ENCODE data around the gene EIF6. TPM values are rescaled to one million over a fixed set of nuclear protein-coding genes. Genes with fewer than 3 reads are reported as not detected.
A peak's percentile ranks its signal among the peaks of the same experiment; 100 is the strongest.

EIF6 gene
- polyA plus RNA-seq, 3 donors: 94.3 to 222 (median 190) TPM

DNA sequence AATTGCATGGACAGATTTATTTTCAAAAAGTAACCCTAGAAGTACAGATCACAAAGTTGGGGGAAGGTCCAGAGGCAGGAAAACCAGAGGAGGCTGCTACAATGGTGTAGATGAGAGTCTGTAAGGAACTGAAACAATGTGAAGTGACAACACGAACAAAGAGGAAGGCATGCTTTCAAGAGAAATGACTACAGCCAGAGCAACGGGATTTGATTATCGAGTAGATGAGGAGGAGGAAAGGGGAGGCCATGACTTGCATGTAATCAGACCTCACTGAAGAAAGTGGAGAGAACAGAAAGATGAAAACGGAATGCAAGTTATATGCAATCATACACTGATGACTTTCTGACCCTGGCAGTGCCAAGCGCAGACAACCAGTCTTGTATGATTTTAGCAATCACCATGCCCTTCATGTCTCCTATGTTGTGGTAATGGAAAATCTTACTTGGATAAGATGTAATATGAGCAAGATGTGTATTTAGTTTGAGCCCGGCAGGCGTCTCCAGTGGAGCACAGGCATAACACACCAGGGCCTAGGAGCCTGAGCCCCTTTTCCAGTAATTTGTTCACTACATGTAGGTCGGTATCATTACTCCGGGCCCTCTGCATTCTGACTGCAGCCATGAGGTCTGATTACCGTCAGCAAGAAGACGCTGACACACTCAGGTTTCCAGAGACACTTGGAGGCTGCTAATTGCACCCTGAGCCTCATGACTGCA, 41.6 kb upstream of the EIF6 start:
- Mint-ChIP-seq H3K4me3 (no peak overlapping the region), H3K9me3 (no peaks in the 10 kb centered on the region), H3K27me3 (ENCODE audit: low read depth in 3 of 3) (peaks cover 0 to 2% (median 0%) of the 10 kb centered on the region in 3 donors), H3K4me1 (peaks cover 28% of the 10 kb centered on the region), H3K36me3 (peaks cover 12% of the 10 kb centered on the region in 2 donors), H3K27ac (peak overlapping the region; percentile 48 to 80 (median 66))
- no peaks in the 10 kb centered on the region for H3K79me2 ChIP-seq (ENCODE audit: insufficient read depth, low read length)
- no peak overlapping the region for H3K4me3 ChIP-seq (replicated peaks in 1 of 3; ENCODE audit: low read depth in 2 of 3, low read length in 3 of 3)
- no peaks in the 10 kb centered on the region for H3K9me3 ChIP-seq (replicated peaks in 1 of 2; ENCODE audit: control insufficient read depth in 1 of 2, insufficient read depth in 1 of 2, low read length in 2 of 2)
- H4K20me1 ChIP-seq (ENCODE audit: insufficient read depth, low read length): no peaks in the 10 kb centered on the region
- no peak overlapping the region for H3K9ac ChIP-seq (ENCODE audit: insufficient read depth, low read length, poor library complexity, severe bottlenecking)
- H3K4me2 ChIP-seq (replicated peaks; ENCODE audit: extremely low read depth, low read length, poor library complexity, severe bottlenecking): no peak overlapping the region
- peak overlapping the region; percentile 22 for H2AFZ ChIP-seq (ENCODE audit: insufficient read depth, low read depth, low read length, poor library complexity, severe bottlenecking)
- intact Hi-C loops (cut with micrococcal nuclease): no loop called here
- WGBS (ENCODE audit: insufficient coverage): 62% methylated on average over 10 of the region's 11 CpGs
- TF ChIP-seq, protein P1, sequence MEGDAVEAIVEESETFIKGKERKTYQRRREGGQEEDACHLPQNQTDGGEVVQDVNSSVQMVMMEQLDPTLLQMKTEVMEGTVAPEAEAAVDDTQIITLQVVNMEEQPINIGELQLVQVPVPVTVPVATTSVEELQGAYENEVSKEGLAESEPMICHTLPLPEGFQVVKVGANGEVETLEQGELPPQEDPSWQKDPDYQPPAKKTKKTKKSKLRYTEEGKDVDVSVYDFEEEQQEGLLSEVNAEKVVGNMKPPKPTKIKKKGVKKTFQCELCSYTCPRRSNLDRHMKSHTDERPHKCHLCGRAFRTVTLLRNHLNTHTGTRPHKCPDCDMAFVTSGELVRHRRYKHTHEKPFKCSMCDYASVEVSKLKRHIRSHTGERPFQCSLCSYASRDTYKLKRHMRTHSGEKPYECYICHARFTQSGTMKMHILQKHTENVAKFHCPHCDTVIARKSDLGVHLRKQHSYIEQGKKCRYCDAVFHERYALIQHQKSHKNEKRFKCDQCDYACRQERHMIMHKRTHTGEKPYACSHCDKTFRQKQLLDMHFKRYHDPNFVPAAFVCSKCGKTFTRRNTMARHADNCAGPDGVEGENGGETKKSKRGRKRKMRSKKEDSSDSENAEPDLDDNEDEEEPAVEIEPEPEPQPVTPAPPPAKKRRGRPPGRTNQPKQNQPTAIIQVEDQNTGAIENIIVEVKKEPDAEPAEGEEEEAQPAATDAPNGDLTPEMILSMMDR (IDR thresholded peaks at IDR 0.05): no peak
- H3K36me3 ChIP-seq (replicated peaks in 1 of 2; ENCODE audit: control insufficient read depth in 1 of 2, insufficient read depth in 2 of 2, low read length in 2 of 2): peaks cover 3 to 8% of the 10 kb centered on the region in 2 donors
- DNase-seq: peak in 2 of 3 donors; percentile 21 to 23
- H3K4me1 ChIP-seq (ENCODE audit: control insufficient read depth in 1 of 2, insufficient read depth in 2 of 2, low read length in 2 of 2): peaks cover 20 to 25% of the 10 kb centered on the region in 2 donors
- H3K27ac ChIP-seq (ENCODE audit: low read depth in 1 of 2, low read length in 2 of 2): peak overlapping the region in 1 of 2 donors; percentile 46
- no peaks in the 10 kb centered on the region for H3K27me3 ChIP-seq (ENCODE audit: control insufficient read depth in 2 of 2, insufficient read depth in 2 of 2, low read length in 2 of 2)

DNA sequence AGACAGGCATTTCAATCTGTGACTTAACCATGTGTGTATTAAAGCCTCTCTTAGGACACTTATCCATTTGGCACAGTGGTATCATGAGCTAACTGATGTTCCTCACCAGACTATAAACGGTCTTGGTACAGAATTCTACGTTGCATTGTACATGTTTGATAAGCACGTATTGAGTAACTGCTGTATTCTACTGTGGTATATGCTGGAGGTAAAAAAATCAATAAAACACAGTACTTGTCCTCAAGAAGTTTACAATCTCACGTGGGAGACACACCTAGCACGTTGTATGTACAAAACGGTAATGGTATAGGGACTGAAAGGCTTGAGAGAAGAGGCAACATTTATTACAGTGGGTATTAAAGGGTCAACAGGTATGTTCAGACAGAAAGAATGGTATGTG, 40.8 kb upstream of the EIF6 start:
- peaks cover 7 to 16% of the 10 kb centered on the region in 2 donors for H3K36me3 Mint-ChIP-seq
- peaks cover 0 to 2% (median 0%) of the 10 kb centered on the region in 3 donors for H3K27me3 Mint-ChIP-seq (ENCODE audit: low read depth in 3 of 3)
- Histone ChIP-seq H3K4me2 (replicated peaks; ENCODE audit: extremely low read depth, low read length, poor library complexity, severe bottlenecking) (no peak overlapping the region), H3K4me1 (ENCODE audit: control insufficient read depth in 1 of 2, insufficient read depth in 2 of 2, low read length in 2 of 2) (peaks cover 20 to 25% of the 10 kb centered on the region in 2 donors), H2AFZ (ENCODE audit: insufficient read depth, low read depth, low read length, poor library complexity, severe bottlenecking) (no peak overlapping the region), H3K27me3 (ENCODE audit: control insufficient read depth in 2 of 2, insufficient read depth in 2 of 2, low read length in 2 of 2) (no peaks in the 10 kb centered on the region), H3K36me3 (replicated peaks in 1 of 2; ENCODE audit: control insufficient read depth in 1 of 2, insufficient read depth in 2 of 2, low read length in 2 of 2) (peaks cover 3 to 8% of the 10 kb centered on the region in 2 donors), H3K9ac (ENCODE audit: insufficient read depth, low read length, poor library complexity, severe bottlenecking) (no peak overlapping the region), H3K79me2 (ENCODE audit: insufficient read depth, low read length) (no peaks in the 10 kb centered on the region), H4K20me1 (ENCODE audit: insufficient read depth, low read length) (no peaks in the 10 kb centered on the region), H3K4me3 (replicated peaks in 1 of 3; ENCODE audit: low read depth in 2 of 3, low read length in 3 of 3) (no peak overlapping the region), H3K27ac (ENCODE audit: low read depth in 1 of 2, low read length in 2 of 2) (peak overlapping the region in 1 of 2 donors; percentile 46), H3K9me3 (replicated peaks in 1 of 2; ENCODE audit: control insufficient read depth in 1 of 2, insufficient read depth in 1 of 2, low read length in 2 of 2) (no peaks in the 10 kb centered on the region)
- peak overlapping the region in 5 of 7 donors; percentile 31 to 67 (median 48) for H3K27ac Mint-ChIP-seq
- no peak overlapping the region for H3K4me3 Mint-ChIP-seq
- no CpG with 5 or more reads among the region's 6 CpGs for WGBS (ENCODE audit: insufficient coverage)
- peaks cover 28% of the 10 kb centered on the region for H3K4me1 Mint-ChIP-seq
- H3K9me3 Mint-ChIP-seq: no peaks in the 10 kb centered on the region
- TF ChIP-seq, protein P1 (IDR thresholded peaks at IDR 0.05): no peak
- no peak for DNase-seq
- intact Hi-C loops (cut with micrococcal nuclease): no loop called here
